CD4-positive, alpha-beta T cell treated with Interleukin-10 for 1 hour (primary cell): ENCODE results near the gene AGBL5.

ENCODE experiments used
- DNase-seq: peaks from one replicate; pipeline ENCODE4 v3.0.0-alpha.2; 2020

Gene AGBL5, protein sequence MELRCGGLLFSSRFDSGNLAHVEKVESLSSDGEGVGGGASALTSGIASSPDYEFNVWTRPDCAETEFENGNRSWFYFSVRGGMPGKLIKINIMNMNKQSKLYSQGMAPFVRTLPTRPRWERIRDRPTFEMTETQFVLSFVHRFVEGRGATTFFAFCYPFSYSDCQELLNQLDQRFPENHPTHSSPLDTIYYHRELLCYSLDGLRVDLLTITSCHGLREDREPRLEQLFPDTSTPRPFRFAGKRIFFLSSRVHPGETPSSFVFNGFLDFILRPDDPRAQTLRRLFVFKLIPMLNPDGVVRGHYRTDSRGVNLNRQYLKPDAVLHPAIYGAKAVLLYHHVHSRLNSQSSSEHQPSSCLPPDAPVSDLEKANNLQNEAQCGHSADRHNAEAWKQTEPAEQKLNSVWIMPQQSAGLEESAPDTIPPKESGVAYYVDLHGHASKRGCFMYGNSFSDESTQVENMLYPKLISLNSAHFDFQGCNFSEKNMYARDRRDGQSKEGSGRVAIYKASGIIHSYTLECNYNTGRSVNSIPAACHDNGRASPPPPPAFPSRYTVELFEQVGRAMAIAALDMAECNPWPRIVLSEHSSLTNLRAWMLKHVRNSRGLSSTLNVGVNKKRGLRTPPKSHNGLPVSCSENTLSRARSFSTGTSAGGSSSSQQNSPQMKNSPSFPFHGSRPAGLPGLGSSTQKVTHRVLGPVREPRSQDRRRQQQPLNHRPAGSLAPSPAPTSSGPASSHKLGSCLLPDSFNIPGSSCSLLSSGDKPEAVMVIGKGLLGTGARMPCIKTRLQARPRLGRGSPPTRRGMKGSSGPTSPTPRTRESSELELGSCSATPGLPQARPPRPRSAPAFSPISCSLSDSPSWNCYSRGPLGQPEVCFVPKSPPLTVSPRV

GRCh38 chr2:27050996-27051901 is at the start of gene AGBL5:
Gene AGBL5, plus strand, starts transcription at chr2:27051668. Its CDS starts 1,291 bp downstream, at chr2:27052959.
- peak; percentile 98 for DNase-seq

DNA sequence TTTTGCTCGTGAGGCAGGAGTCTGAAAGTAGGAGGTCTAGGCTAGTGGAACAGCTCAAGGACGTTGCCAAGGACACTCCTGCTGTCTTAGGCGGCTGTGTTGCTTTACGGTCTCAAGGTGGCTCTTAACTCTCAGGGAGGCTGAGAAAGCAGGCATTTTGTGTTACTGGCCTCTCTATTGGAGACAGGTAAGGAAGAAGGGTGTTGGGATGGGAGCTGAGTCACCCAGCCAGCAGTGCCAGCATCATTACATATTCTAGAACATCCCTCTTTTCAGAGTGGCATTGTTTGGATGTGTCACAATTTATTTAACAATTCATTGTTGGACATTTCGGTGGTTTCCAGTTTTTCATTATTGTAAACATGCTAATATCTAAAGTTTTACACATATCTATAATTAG is 49.5 kb upstream of the AGBL5 start:
- no peak for DNase-seq

GRCh38 chr2:27003007-27003406 is 48.5 kb upstream of the AGBL5 start:
- no peak for DNase-seq

DNA sequence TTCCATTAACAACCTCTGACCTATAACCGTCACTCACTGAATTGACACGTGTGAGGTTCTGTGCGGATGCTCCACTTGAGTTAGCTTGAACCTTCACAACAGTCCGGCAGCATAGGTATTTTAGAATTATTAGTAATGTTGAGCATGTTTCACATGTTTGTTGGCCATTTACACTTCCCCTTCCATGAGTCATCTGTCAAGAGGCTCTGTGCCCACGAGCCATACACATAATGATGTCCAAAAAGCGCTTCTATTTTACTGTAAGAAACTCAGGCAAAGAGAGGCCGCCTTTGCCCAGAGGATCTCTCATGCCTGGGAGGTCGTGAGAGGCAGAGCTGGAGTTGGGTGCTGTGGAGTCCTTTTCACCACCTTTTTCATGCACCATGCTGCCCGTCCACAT is 47.6 kb upstream of the AGBL5 start:
- DNase-seq = no peak

GRCh38 chr2:27006602-27007415 is 44.7 kb upstream of the AGBL5 start:
- DNase-seq = no peak

DNA sequence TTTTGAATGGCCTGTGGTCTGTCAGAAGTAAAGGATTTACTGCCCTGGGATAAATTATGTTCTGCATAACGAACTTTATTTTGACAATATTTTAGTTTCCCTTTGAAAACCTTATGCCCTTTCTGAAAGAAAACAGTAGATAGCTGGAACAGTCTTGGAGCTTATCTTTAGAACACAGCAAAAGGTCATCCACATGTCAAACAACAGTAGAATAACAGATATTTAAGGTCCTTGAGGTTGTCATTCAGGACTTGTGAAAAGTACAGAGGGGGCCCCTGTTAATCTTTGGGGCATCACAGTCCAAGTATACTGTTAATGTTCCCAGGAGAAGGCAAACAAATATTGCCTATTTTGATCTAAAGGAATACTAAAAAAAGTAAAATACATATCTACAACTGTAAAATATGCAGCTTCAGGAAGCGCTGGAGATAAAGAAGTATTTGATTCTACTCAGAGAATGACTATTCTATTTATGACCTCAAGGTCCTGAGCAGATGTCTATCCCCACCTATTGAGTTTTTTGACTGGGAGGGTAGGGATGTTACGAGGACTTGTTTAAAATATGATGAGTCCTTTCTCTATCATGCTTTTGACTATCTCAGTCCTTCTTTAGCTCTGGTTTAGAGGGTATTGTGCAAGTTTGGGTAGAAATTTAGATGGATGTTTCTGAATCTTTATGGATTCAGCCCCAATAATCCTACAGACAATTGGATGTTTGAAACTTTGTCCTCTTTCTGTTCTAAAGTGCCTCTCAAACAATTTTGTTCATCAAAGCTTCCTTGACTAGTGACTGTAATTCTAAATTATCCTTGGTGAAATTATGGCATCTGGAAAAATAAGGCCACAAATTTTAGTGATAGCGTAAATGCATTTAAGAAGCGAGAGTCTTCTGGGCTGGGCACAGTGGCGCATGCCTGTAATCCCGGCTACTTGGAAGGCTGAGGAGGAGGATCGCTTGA is 43.8 kb upstream of the AGBL5 start:
- DNase-seq = no peak

- DNase-seq = no peak
Observed at GRCh38 chr2:27008678-27009077, 42.8 kb upstream of the AGBL5 start.

DNA sequence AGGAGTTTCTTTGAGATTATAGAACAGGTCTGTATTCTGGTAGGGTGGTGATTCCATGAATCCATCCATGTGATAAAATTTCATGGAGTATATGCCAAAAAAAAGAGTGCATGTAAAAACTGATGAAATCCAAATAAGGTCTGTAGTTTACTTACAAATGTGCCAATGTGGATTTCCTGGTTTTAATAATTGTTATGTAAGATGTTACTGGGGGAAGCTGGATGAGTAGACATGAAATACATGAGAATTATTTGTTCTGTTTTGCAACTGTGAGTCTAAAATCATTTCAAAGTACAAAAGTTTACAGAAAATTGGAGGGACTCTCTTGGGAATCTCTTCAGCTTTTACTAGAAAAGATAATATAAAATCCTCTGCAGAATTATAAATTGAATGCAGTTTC is 42.4 kb upstream of the AGBL5 start:
- no peak for DNase-seq

DNA sequence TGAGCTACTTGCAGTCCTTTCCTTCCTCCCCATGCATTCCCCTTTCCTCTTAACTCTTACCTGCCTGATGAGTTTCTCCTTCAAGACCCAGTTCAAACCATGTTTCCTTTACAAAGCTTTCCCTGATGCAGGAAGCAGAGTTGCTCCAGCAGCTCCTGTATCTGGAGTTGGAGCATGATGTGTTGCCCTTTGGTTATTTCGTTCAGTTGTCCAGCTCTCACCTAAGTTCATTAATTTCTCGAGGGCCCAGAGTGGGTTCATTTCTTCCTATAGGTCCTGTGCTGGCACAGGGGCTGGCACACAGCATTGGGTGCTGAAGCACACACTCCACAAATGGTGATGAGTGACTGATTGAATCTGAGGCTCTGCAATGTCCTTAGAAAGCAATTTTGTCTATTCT is 41.8 kb upstream of the AGBL5 start:
- DNase-seq = no peak

DNA sequence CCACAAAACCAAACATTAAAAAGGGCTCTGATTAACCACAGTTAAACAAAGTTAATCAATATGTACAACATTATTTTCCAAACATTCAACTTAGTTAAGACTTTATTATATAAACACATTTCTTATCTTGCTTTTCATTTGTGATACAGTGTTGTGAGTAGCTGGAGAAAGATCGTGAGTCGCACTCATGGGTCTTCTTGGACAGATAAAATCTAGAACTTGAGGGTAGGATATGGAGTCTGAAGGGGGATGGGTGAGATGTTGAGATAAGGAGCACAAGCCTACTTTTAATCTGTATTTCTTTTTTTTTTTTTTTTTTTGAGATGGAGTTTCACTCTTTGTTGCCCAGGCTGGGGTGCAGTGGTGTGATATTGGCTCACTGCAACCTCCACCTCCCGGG is 41.3 kb upstream of the AGBL5 start:
- DNase-seq = no peak

DNA sequence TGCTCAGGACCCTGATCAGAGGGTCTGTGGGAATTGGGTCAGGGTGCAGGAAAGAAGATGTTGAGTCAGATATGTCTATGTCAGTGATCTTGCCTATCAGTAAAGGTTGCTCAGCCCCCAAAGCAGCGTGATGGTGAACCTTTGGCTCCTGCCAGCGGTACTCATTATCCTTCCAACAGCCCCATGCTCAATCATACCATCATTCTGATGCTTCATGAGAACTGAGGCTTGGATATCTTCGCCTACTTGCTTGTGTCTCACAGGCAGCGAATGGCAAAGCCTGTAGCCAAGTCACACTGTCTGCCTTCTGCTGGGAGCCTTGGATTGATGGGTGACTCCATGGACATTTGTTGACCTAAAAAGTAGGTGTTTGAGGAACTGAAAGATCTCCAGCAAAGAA is 37.7 kb upstream of the AGBL5 start:
- no peak for DNase-seq

DNA sequence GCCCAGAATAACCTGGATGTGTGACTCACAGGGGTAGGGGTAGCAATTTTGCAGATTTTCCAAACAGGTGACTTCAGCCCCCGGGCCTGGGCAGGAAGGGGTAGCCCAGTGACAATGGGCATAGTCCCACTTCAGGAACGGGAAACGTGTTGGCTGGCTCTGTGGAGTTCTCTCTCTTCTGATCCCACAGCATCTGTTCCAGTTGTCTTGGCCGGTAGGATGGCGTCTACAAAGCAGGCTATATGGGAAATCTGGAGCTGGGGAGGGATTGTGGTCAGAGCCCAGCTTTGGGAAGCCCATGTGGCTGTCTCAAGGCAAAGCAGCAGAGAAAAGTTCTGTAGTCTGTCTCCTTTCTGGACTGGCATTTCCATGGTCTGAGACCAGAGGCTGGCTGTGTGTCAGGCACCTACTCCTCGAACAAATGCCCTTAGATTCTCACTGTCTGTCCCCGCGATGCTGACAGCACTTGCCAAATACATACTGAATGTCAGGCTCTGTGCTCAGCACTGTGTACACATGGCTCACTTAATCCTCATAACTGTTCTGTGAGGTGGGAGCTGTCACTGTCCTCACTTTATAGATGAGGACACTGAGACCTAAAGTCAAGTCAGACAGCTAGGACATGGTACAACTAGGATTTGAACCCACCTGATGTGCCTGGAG is 36.6 kb upstream of the AGBL5 start:
- DNase-seq = no peak

- DNase-seq = peak; percentile 38
Observed at GRCh38 chr2:27016801-27017325, 34.6 kb upstream of the AGBL5 start.

DNA sequence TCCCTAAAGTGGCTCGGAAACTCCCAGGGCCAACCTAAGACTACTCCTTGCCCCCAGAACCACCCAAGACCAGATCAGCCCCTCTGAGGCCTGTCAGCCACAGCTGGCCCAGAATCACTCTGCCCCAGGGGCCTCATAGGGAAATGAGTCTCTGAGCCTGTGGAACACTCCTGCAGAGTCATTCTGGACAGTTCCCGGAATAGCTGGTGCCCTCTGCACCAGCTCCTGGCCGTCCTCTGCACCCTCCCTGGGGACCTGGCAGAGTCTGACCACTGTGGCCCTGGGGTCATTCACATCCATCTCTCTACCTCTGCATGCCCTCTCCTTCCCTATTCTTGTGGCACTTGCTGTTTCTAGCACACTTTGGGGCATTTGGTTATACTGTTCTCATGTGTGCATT is 33.3 kb upstream of the AGBL5 start:
- DNase-seq = no peak

- no peak for DNase-seq
Observed at GRCh38 chr2:27019459-27019858, 32.0 kb upstream of the AGBL5 start.

GRCh38 chr2:27019931-27020855 is 31.3 kb upstream of the AGBL5 start:
- no peak for DNase-seq

DNA sequence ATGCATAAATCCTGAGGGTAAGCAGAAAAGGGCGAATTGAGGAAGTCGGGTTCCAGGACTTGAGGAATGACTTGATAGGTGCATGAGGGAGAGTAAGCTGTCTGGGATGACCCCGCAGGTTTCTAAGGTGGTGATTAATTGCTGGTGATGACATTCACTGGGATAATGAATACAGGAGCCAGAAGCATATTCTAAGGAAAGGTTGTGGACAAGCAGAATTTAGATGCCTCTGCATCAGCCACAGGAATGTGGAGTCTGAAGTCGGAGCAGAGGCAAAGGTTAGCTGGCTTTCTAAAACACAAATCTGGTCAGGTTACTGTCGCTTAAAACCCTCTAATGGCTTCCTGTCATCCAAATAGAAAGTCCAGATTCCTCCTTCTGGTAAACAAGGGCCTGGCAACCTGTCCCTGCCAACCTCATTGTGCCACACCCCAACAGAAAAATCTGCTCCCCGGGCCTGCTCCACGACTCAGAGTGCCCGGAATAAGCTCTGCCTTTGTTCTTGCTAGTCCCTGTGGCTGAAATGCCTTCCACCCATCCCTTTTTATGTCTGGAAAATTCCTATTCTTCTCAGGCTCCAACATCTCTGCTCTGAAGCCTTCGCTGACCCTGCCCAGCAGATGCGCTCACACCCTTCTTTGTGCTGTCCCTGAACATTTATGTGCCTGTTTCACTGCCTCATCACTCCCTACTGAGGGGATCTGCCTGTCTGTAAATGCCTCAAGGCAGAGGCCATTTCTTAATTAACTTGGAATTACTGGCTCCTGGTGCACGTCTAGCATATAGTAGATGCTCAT is 30.0 kb upstream of the AGBL5 start:
- DNase-seq = no peak

DNA sequence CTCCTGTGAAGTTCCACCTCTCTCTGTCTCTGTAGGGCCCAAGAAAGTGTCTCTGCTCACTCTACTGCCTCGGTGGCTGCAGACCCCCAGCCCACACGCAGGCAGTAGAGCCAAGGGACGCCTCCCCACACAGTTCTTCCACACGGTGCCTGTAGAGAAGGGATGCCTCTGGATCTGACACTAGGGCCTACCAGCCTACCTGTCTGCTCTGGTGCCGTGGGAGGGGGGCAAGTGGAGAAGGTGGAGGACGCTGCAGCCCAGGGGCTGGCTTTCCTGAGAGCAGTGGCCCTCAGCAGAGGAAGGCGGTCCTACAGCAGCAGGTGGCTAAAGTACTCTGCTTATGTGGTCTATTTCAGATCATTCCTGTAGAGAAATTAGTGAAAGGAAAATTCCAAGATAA is 27.7 kb upstream of the AGBL5 start:
- DNase-seq = no peak
